CD14-positive monocyte (primary cell): ENCODE results near the gene RBM12. TPM values are rescaled to one million over a fixed set of nuclear protein-coding genes. Genes with fewer than 3 reads are reported as not detected.

Experiments
- DNase-seq, 3 donors: peaks; one replicate each; pipeline ENCODE4 v3.0.0-alpha.2; 2011 to 2022
- H2AFZ ChIP-seq: 2 replicates; pipeline ENCODE4 v1.6.0; 2012; ENCODE audit warnings: mild to moderate bottlenecking, low read depth, low read length, inconsistent platforms; ENCODE audit not compliant: insufficient read depth, poor library complexity, severe bottlenecking
- H3K27ac ChIP-seq, 2 donors: 1 replicate in 1 of 2; 2 replicates in 1 of 2; pipeline ENCODE4 v1.5.1; 2012 to 2013; ENCODE audit warnings: low read length in 2 of 2, control low read depth in 1 of 2, inconsistent platforms in 1 of 2, low read depth in 1 of 2, mild to moderate bottlenecking in 1 of 2
- H3K27me3 ChIP-seq, 2 donors: one replicate each; pipeline versions ENCODE4 v1.6.0 to v1.6.1; 2011 to 2013; ENCODE audit warnings: low read length in 2 of 2; ENCODE audit not compliant: control insufficient read depth in 2 of 2, insufficient read depth in 2 of 2
- H3K36me3 ChIP-seq, 2 donors: replicated peaks in 1 of 2; 1 replicate in 1 of 2; 2 replicates in 1 of 2; pipeline versions ENCODE4 v1.5.1 to v1.6.1; 2012 to 2013; ENCODE audit warnings: low read length in 2 of 2, control low read depth in 1 of 2, inconsistent platforms in 1 of 2, mild to moderate bottlenecking in 1 of 2; ENCODE audit not compliant: insufficient read depth in 2 of 2, control insufficient read depth in 1 of 2
- H3K4me1 ChIP-seq, 2 donors: 1 replicate in 1 of 2; 2 replicates in 1 of 2; pipeline versions ENCODE4 v1.5.1 to v1.6.1; 2012 to 2013; ENCODE audit warnings: low read length in 2 of 2, control low read depth in 1 of 2, inconsistent platforms in 1 of 2, mild to moderate bottlenecking in 1 of 2, moderate library complexity in 1 of 2; ENCODE audit not compliant: insufficient read depth in 2 of 2, control insufficient read depth in 1 of 2
- H3K4me2 ChIP-seq: replicated peaks from 2 replicates; pipeline ENCODE3; 2012; ENCODE audit warnings: low read length, moderate library complexity, mild to moderate bottlenecking; ENCODE audit not compliant: poor library complexity, severe bottlenecking; ENCODE audit errors: extremely low read depth
- H3K4me3 ChIP-seq, 3 experiments: fragments of 200-600 bp in 1 of 3; sonication (generic) in 1 of 3; replicated peaks in 1 of 3; 1 replicate in 2 of 3; 2 replicates in 1 of 3; pipeline ENCODE4 v1.5.1; 2011 to 2013; ENCODE audit warnings: low read length in 3 of 3, mild to moderate bottlenecking in 3 of 3, control low read depth in 2 of 3, low read depth in 2 of 3, inconsistent platforms in 1 of 3, moderate library complexity in 1 of 3
- H3K79me2 ChIP-seq: 2 replicates; pipeline ENCODE4 v1.6.0; 2012; ENCODE audit warnings: mild to moderate bottlenecking, control low read depth, inconsistent platforms, low read length, moderate library complexity; ENCODE audit not compliant: insufficient read depth
- H3K9ac ChIP-seq: 2 replicates; pipeline ENCODE4 v1.6.0; 2017; ENCODE audit warnings: low read length, mild to moderate bottlenecking; ENCODE audit not compliant: insufficient read depth, poor library complexity, severe bottlenecking
- H3K9me3 ChIP-seq, 2 donors: replicated peaks in 1 of 2; 1 replicate in 1 of 2; 2 replicates in 1 of 2; pipeline versions ENCODE4 v1.5.1 to v1.6.1; 2012 to 2013; ENCODE audit warnings: low read length in 2 of 2, control low read depth in 1 of 2; ENCODE audit not compliant: control insufficient read depth in 1 of 2, insufficient read depth in 1 of 2
- H4K20me1 ChIP-seq: 2 replicates; pipeline ENCODE4 v1.6.0; 2012; ENCODE audit warnings: mild to moderate bottlenecking, low read length, control low read depth, moderate library complexity; ENCODE audit not compliant: insufficient read depth
- H3K27ac Mint-ChIP-seq, 7 donors: one replicate each; pipeline ENCODE4 v1.8.0; 2020; ENCODE audit warnings: mild to moderate bottlenecking in 7 of 7, mixed read lengths in 7 of 7, moderate library complexity in 6 of 7, inconsistent platforms in 2 of 7
- H3K27me3 Mint-ChIP-seq, 3 donors: one replicate each; pipeline ENCODE4 v1.8.0; 2021 to 2022; ENCODE audit warnings: low read depth in 3 of 3, mild to moderate bottlenecking in 3 of 3, mixed read lengths in 3 of 3, moderate library complexity in 3 of 3, inconsistent platforms in 1 of 3
- H3K36me3 Mint-ChIP-seq, 2 donors: one replicate each; pipeline ENCODE4 v1.8.0; 2020; ENCODE audit warnings: mixed read lengths in 2 of 2, inconsistent platforms in 1 of 2, mild to moderate bottlenecking in 1 of 2
- H3K4me1 Mint-ChIP-seq: one replicate; pipeline ENCODE4 v1.8.0; 2020; ENCODE audit warnings: mild to moderate bottlenecking, mixed read lengths
- H3K4me3 Mint-ChIP-seq, 2 donors: one replicate each; pipeline ENCODE4 v1.8.0; 2020; ENCODE audit warnings: mild to moderate bottlenecking in 2 of 2, mixed read lengths in 2 of 2, moderate library complexity in 1 of 2
- H3K9me3 Mint-ChIP-seq, 7 donors: one replicate each; pipeline ENCODE4 v1.8.0; 2020 to 2022; ENCODE audit warnings: mixed read lengths in 7 of 7, mild to moderate bottlenecking in 6 of 7, moderate library complexity in 6 of 7, inconsistent platforms in 2 of 7
- whole genome bisulfite sequencing: methylation state at CpG from one replicate; pipeline ENCODE4 v1.1.5; 2013; ENCODE audit warnings: missing lambda C conversion rate; ENCODE audit not compliant: insufficient coverage; 5-methylcytosine and 5-hydroxymethylcytosine counted together
- intact Hi-C, 2 donors: fragments of 100-400 bp; cut with micrococcal nuclease; formaldehyde crosslinking; loops; one replicate each; pipeline versions ENCODE4 v1.15.0 to v1.15.1; 2023
- polyA plus RNA-seq, 3 donors: library from polyadenylated mRNA; depleted of rRNA in 1 of 3; unstranded in 2 of 3; stranded (reverse) in 1 of 3; fragments of 300-500 nt in 2 of 3; fragments of >200 nt in 1 of 3; fragmentation: Illumina TruSeq in 2 of 3; gene quantifications; 1 replicate in 2 of 3; 2 replicates in 1 of 3; pipeline ENCODE4 v1.2.3, GENCODE V29; 2012 to 2021
- TF ChIP-seq, protein P1 (sequence below): fragments of 200-600 bp; IDR thresholded peaks from one replicate; pipeline ENCODE4 v1.8.0; 2022; ENCODE audit warnings: antibody characterized with exemption, mild to moderate bottlenecking

The RBM12 gene
- polyA plus RNA-seq, 3 donors = 21.5 to 32.8 (median 30.4) TPM

DNA sequence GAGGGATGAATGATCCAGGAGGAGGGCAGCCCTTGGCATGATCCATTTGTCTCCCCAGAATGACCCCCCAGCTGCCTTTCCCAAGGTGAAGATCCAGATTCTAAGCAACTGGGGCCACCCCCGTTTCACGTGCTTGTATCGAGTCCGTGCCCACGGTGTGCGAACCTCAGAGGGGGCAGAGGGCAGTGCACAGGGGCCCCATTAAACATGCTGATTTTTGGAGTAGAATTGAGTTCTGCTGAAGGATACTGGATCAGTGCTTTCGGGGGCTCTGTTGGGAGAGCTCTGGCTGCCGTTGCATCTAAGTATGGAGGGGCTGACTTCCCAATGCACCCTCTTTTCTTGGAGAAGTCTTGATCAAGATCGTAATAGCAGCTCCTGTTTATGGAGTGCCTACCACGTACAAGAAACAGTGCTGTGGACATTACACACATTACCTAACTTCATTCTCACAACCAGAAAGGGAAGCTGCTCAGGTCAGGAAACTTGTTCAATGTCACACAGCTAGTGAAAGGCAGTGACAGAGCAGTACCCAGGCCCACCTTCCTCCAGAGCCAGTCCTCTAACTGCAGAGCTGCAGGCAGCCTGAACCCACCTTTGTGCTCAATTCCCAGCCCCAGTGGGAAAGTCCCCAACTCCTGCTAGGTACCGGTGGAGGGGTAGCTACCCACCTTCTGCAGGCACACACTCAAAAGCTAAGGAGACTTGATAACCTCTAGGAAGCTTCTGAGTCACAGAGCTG is 43.7 kb downstream of the RBM12 start:
- Histone ChIP-seq H3K36me3 (peaks cover 7 to 19% of the 10 kb centered on the region in 2 donors), H2AFZ (no peak overlapping the region), H3K4me1 (peaks cover 32 to 38% of the 10 kb centered on the region in 2 donors), H3K4me3 (no peak overlapping the region), H3K27ac (no peak overlapping the region), H3K9me3 (peaks cover 0 to 5% of the 10 kb centered on the region in 2 donors), H3K9ac (no peak overlapping the region), H4K20me1 (no peaks in the 10 kb centered on the region), H3K4me2 (no peak overlapping the region), H3K27me3 (peaks cover 16 to 32% of the 10 kb centered on the region in 2 donors), H3K79me2 (no peaks in the 10 kb centered on the region)
- H3K4me3 Mint-ChIP-seq = no peak overlapping the region
- H3K9me3 Mint-ChIP-seq = peaks cover 0 to 10% (median 4%) of the 10 kb centered on the region in 7 donors
- TF ChIP-seq, protein P1, sequence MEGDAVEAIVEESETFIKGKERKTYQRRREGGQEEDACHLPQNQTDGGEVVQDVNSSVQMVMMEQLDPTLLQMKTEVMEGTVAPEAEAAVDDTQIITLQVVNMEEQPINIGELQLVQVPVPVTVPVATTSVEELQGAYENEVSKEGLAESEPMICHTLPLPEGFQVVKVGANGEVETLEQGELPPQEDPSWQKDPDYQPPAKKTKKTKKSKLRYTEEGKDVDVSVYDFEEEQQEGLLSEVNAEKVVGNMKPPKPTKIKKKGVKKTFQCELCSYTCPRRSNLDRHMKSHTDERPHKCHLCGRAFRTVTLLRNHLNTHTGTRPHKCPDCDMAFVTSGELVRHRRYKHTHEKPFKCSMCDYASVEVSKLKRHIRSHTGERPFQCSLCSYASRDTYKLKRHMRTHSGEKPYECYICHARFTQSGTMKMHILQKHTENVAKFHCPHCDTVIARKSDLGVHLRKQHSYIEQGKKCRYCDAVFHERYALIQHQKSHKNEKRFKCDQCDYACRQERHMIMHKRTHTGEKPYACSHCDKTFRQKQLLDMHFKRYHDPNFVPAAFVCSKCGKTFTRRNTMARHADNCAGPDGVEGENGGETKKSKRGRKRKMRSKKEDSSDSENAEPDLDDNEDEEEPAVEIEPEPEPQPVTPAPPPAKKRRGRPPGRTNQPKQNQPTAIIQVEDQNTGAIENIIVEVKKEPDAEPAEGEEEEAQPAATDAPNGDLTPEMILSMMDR = no peak
- H3K4me1 Mint-ChIP-seq = peaks cover 32% of the 10 kb centered on the region
- intact Hi-C loops = no loop called here
- H3K27ac Mint-ChIP-seq = peak overlapping the region in 1 of 7 donors; percentile 41
- peaks cover 35 to 45% (median 39%) of the 10 kb centered on the region in 3 donors for H3K27me3 Mint-ChIP-seq
- H3K36me3 Mint-ChIP-seq = peaks cover 13 to 33% of the 10 kb centered on the region in 2 donors
- no peak for DNase-seq
- 95% methylated on average over 10 of the region's 11 CpGs for WGBS

DNA sequence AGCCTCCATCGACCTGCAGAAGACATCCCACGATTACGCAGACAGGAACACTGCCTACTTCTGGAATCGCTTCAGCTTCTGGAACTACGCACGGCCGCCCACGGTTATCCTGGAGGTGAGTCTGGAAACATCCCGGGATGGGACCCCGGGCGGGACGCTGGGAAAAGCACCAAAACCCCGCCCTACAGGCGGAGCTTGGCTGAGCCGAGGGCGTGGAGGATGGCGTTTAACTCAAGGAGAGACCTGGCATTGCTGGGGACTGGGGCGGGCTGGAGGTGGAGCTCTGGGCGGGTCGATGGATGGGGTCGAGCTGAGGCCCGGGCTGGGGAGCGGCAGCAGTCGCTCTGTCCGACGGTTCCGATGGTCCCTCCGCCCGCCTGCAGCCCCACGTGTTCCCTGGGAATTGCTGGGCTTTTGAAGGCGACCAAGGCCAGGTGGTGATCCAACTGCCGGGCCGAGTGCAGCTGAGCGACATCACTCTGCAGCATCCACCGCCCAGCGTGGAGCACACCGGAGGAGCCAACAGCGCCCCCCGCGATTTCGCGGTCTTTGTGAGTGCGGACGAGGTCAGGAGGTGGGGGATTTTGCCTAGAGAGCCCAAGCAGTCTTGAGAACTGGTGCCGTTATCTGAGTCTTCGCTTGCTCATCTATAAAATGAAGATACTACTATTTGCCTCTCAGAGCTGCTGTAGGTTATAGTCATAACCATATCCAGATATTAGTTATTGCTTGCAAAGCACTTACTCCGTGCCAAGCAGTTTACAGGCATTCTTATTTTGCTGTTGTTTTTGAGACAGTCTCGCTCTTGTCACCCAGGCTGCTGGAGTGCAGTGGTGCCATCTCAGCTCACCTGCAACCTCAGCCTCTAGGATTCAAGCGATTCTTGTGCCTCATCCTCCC is 45.3 kb downstream of the RBM12 start:
- H3K9me3 Mint-ChIP-seq = peaks cover 0 to 10% (median 4%) of the 10 kb centered on the region in 7 donors
- H3K79me2 ChIP-seq = no peaks in the 10 kb centered on the region
- H3K36me3 Mint-ChIP-seq = peaks cover 5 to 18% of the 10 kb centered on the region in 2 donors
- H3K27ac ChIP-seq = no peak overlapping the region
- peak overlapping the region in 1 of 7 donors; percentile 46 for H3K27ac Mint-ChIP-seq
- DNase-seq = peak; percentile 26 to 58 (median 34)
- peaks cover 16 to 32% of the 10 kb centered on the region in 2 donors for H3K27me3 ChIP-seq
- intact Hi-C loops = loop anchor here (5.0 to 10.0 kb wide), 6 partner anchors 45 to 1627 kb away; partner anchors contain the start of genes ACSS2 (in 1 of the 2), CEP250 (in 1 of the 2), CPNE1 (in 1 of the 2) and PHF20 (in 1 of the 2)
- H3K9me3 ChIP-seq = peaks cover 0 to 5% of the 10 kb centered on the region in 2 donors
- peaks cover 36 to 47% of the 10 kb centered on the region in 2 donors for H3K4me1 ChIP-seq
- peaks cover 38 to 45% (median 39%) of the 10 kb centered on the region in 3 donors for H3K27me3 Mint-ChIP-seq
- peaks cover 42% of the 10 kb centered on the region for H3K4me1 Mint-ChIP-seq
- H3K36me3 ChIP-seq = peaks cover 0 to 7% of the 10 kb centered on the region in 2 donors
- WGBS = 4% methylated on average over 43 of the region's 49 CpGs
- H2AFZ ChIP-seq = peak overlapping the region; percentile 66
- H3K4me3 ChIP-seq = peak overlapping the region; percentile 7 to 74 (median 39)
- peak overlapping the region; percentile 75 for H3K4me2 ChIP-seq
- H3K9ac ChIP-seq = peak overlapping the region; percentile 4
- H3K4me3 Mint-ChIP-seq = peak overlapping the region; percentile 80 to 97
- TF ChIP-seq, protein P1 = peak; percentile 66
- H4K20me1 ChIP-seq = no peaks in the 10 kb centered on the region
